Mammary epithelial cell (primary cell): ENCODE measurements around the gene ZNF653.

Experiments used
- EZH2 ChIP-seq: IDR thresholded peaks from 2 replicates; pipeline ENCODE4 v1.6.1; 2012; ENCODE audit warnings: low read length, inconsistent platforms, borderline replicate concordance
- TF ChIP-seq, protein P1 (sequence below), 2 donors: IDR thresholded peaks in 1 of 2; conservative IDR thresholded peaks in 1 of 2; 2 replicates each; pipeline ENCODE4 v1.5.1; 2011 to 2012; ENCODE audit warnings: inconsistent platforms in 2 of 2, low read length in 2 of 2, mild to moderate bottlenecking in 2 of 2, control low read depth in 1 of 2, low read depth in 1 of 2; ENCODE audit not compliant: insufficient read depth in 1 of 2; ENCODE audit errors: extremely low read depth in 1 of 2

DNA sequence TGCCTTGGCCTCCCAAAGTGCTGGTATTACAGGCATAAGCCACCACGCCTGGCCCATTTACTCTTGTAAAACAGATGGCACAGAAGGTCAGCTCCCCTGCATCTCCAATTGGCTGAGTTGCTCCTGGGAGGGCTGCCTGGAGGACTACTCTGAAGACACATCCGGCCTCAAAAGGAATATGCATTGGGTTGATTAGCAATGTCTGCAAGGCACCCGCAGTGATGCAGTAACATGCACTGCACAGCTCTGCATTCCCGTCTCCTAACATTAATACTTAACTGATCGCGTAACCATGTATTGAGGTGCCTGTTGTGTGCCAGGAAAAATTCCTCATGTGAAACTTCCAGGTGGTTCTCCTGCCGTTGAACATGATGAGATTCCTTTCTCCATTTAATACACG lies 29.8 kb downstream of the ZNF653 start:
- TF ChIP-seq, protein P1, sequence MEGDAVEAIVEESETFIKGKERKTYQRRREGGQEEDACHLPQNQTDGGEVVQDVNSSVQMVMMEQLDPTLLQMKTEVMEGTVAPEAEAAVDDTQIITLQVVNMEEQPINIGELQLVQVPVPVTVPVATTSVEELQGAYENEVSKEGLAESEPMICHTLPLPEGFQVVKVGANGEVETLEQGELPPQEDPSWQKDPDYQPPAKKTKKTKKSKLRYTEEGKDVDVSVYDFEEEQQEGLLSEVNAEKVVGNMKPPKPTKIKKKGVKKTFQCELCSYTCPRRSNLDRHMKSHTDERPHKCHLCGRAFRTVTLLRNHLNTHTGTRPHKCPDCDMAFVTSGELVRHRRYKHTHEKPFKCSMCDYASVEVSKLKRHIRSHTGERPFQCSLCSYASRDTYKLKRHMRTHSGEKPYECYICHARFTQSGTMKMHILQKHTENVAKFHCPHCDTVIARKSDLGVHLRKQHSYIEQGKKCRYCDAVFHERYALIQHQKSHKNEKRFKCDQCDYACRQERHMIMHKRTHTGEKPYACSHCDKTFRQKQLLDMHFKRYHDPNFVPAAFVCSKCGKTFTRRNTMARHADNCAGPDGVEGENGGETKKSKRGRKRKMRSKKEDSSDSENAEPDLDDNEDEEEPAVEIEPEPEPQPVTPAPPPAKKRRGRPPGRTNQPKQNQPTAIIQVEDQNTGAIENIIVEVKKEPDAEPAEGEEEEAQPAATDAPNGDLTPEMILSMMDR (conservative IDR thresholded peaks at IDR 0.05 in 1 of 2, IDR thresholded peaks at IDR 0.05 in 1 of 2; ENCODE audit: extremely low read depth in 1 of 2, insufficient read depth in 1 of 2, low read depth in 1 of 2, low read length in 2 of 2): no peak
- TF ChIP-seq EZH2: no peak
